IgD-negative memory B cell (primary cell): ENCODE results near the gene TAF11L14. TPM values are rescaled to one million over a fixed set of nuclear protein-coding genes. Genes with fewer than 3 reads are reported as not detected.

Source experiments
- H3K27ac Mint-ChIP-seq, 3 donors: one replicate each; pipeline ENCODE4 v1.8.0; 2020 to 2022; ENCODE audit warnings: mild to moderate bottlenecking in 3 of 3, mixed read lengths in 3 of 3, moderate library complexity in 1 of 3
- H3K27me3 Mint-ChIP-seq: one replicate; pipeline ENCODE4 v1.8.0; 2021; ENCODE audit warnings: mixed read lengths
- H3K36me3 Mint-ChIP-seq: one replicate; pipeline ENCODE4 v1.8.0; 2020; ENCODE audit warnings: mild to moderate bottlenecking, mixed read lengths
- H3K4me1 Mint-ChIP-seq, 3 donors: one replicate each; pipeline ENCODE4 v1.8.0; 2020 to 2022; ENCODE audit warnings: mixed read lengths in 3 of 3, mild to moderate bottlenecking in 1 of 3
- H3K4me3 Mint-ChIP-seq, 4 donors: one replicate each; pipeline ENCODE4 v1.8.0; 2020 to 2022; ENCODE audit warnings: mild to moderate bottlenecking in 4 of 4, mixed read lengths in 4 of 4, moderate library complexity in 3 of 4
- H3K9me3 Mint-ChIP-seq, 3 donors: one replicate each; pipeline ENCODE4 v1.8.0; 2020 to 2021; ENCODE audit warnings: mixed read lengths in 3 of 3, mild to moderate bottlenecking in 1 of 3
- polyA plus RNA-seq: library from polyadenylated mRNA; unstranded; fragments of 300-500 nt; fragmentation: Illumina TruSeq; gene quantifications from one replicate; pipeline ENCODE4 v1.2.3, GENCODE V29; 2021

Gene TAF11L14
- polyA plus RNA-seq, 1 donor from 2014 or later: not detected

- no peak overlapping the region for H3K27ac Mint-ChIP-seq
- peaks cover 1% of the 10 kb centered on the region for H3K36me3 Mint-ChIP-seq
- no peaks in the 10 kb centered on the region for H3K27me3 Mint-ChIP-seq
- H3K9me3 Mint-ChIP-seq: peaks cover 0 to under 1% (median 0%) of the 10 kb centered on the region in 3 donors
- H3K4me3 Mint-ChIP-seq: no peak overlapping the region
- peaks cover 0 to under 1% (median 0%) of the 10 kb centered on the region in 3 donors for H3K4me1 Mint-ChIP-seq
Measured at GRCh38 chr5:17655921-17656320, 21.7 kb downstream of the TAF11L14 start.

GRCh38 chr5:17663182-17663581 lies 28.9 kb downstream of the TAF11L14 start:
- peaks cover 2% of the 10 kb centered on the region for H3K27me3 Mint-ChIP-seq
- peaks cover 3% of the 10 kb centered on the region for H3K36me3 Mint-ChIP-seq
- no peak overlapping the region for H3K4me3 Mint-ChIP-seq
- no peak overlapping the region for H3K27ac Mint-ChIP-seq
- H3K9me3 Mint-ChIP-seq: peaks cover 3 to 16% (median 6%) of the 10 kb centered on the region in 3 donors
- peaks cover 16 to 21% (median 16%) of the 10 kb centered on the region in 3 donors for H3K4me1 Mint-ChIP-seq

GRCh38 chr5:17665836-17666235 lies 31.6 kb downstream of the TAF11L14 start:
- peaks cover 2% of the 10 kb centered on the region for H3K27me3 Mint-ChIP-seq
- peaks cover 3 to 16% (median 6%) of the 10 kb centered on the region in 3 donors for H3K9me3 Mint-ChIP-seq
- H3K4me1 Mint-ChIP-seq: peaks cover 16 to 21% (median 16%) of the 10 kb centered on the region in 3 donors
- peaks cover 2% of the 10 kb centered on the region for H3K36me3 Mint-ChIP-seq
- peak overlapping the region in 1 of 4 donors; percentile 1 for H3K4me3 Mint-ChIP-seq
- no peak overlapping the region for H3K27ac Mint-ChIP-seq

- H3K4me1 Mint-ChIP-seq: peaks cover 16 to 17% (median 16%) of the 10 kb centered on the region in 3 donors
- peak overlapping the region in 1 of 3 donors; percentile 65 for H3K27ac Mint-ChIP-seq
- H3K27me3 Mint-ChIP-seq: peaks cover 2% of the 10 kb centered on the region
- peaks cover 3 to 14% (median 9%) of the 10 kb centered on the region in 3 donors for H3K9me3 Mint-ChIP-seq
- H3K36me3 Mint-ChIP-seq: peaks cover under 1% of the 10 kb centered on the region
- peak overlapping the region in 3 of 4 donors; percentile 5 to 50 (median 10) for H3K4me3 Mint-ChIP-seq
Measured at GRCh38 chr5:17666726-17667235, 32.5 kb downstream of the TAF11L14 start.

GRCh38 chr5:17670353-17670752 lies 36.1 kb downstream of the TAF11L14 start:
- Mint-ChIP-seq H3K36me3 (no peaks in the 10 kb centered on the region), H3K27ac (no peak overlapping the region), H3K4me1 (peaks cover 16 to 17% (median 16%) of the 10 kb centered on the region in 3 donors), H3K27me3 (peaks cover 2% of the 10 kb centered on the region), H3K9me3 (peaks cover 3 to 11% (median 4%) of the 10 kb centered on the region in 3 donors), H3K4me3 (no peak overlapping the region)

- Mint-ChIP-seq H3K27me3 (peaks cover 3% of the 10 kb centered on the region), H3K27ac (no peak overlapping the region), H3K4me3 (no peak overlapping the region), H3K36me3 (no peaks in the 10 kb centered on the region), H3K4me1 (no peaks in the 10 kb centered on the region), H3K9me3 (peaks cover 0 to 1% (median 0%) of the 10 kb centered on the region in 3 donors)
Measured at GRCh38 chr5:17678751-17679324, 44.6 kb downstream of the TAF11L14 start.

- Mint-ChIP-seq H3K27me3 (peaks cover 3% of the 10 kb centered on the region), H3K36me3 (no peaks in the 10 kb centered on the region), H3K9me3 (peaks cover 0 to 1% (median 0%) of the 10 kb centered on the region in 3 donors), H3K4me3 (no peak overlapping the region), H3K27ac (no peak overlapping the region), H3K4me1 (no peaks in the 10 kb centered on the region)
Measured at GRCh38 chr5:17679597-17680203, 45.4 kb downstream of the TAF11L14 start.

GRCh38 chr5:17680737-17681136 lies 46.5 kb downstream of the TAF11L14 start:
- H3K27me3 Mint-ChIP-seq: peaks cover 3% of the 10 kb centered on the region
- no peaks in the 10 kb centered on the region for H3K4me1 Mint-ChIP-seq
- peaks cover 0 to 1% (median 0%) of the 10 kb centered on the region in 3 donors for H3K9me3 Mint-ChIP-seq
- H3K36me3 Mint-ChIP-seq: no peaks in the 10 kb centered on the region
- H3K4me3 Mint-ChIP-seq: no peak overlapping the region
- H3K27ac Mint-ChIP-seq: no peak overlapping the region

Other genes with a start within 250 kb of the TAF11L14 start
- not detected for gene TAF11L2, start 136.2 kb upstream of the TAF11L14 start, polyA plus RNA-seq
- not detected for gene TAF11L3, start 116.1 kb upstream of the TAF11L14 start, polyA plus RNA-seq
- gene TAF11L4, start 112.7 kb upstream of the TAF11L14 start, polyA plus RNA-seq: not detected
- not detected for gene TAF11L5, start 109.2 kb upstream of the TAF11L14 start, polyA plus RNA-seq
- gene TAF11L6, start 105.8 kb upstream of the TAF11L14 start, polyA plus RNA-seq: not detected
- gene TAF11L7, start 48.7 kb upstream of the TAF11L14 start, polyA plus RNA-seq: not detected
- gene TAF11L8, start 43.5 kb upstream of the TAF11L14 start, polyA plus RNA-seq: not detected
- gene TAF11L9, start 40.1 kb upstream of the TAF11L14 start, polyA plus RNA-seq: not detected
- not detected for gene TAF11L10, start 36.6 kb upstream of the TAF11L14 start, polyA plus RNA-seq
- not detected for gene TAF11L11, start 30.3 kb upstream of the TAF11L14 start, polyA plus RNA-seq
- not detected for gene TAF11L12, start 24.1 kb upstream of the TAF11L14 start, polyA plus RNA-seq
- not detected for gene TAF11L13, start 2.4 kb upstream of the TAF11L14 start, polyA plus RNA-seq